Neural crest cell (in vitro differentiated cells): Measurements from ENCODE around the gene CRYL1. TPM values are rescaled to one million over a fixed set of nuclear protein-coding genes. Genes with fewer than 3 reads are reported as not detected.

Experiments used
- DNase-seq: peaks from one replicate; pipeline ENCODE4 v3.0.0; 2021; ENCODE audit warnings: low read depth, mixed read lengths, low spot score
- H3K27ac Mint-ChIP-seq: one replicate; pipeline ENCODE4 v1.8.0; 2021; ENCODE audit warnings: mild to moderate bottlenecking, mixed read lengths; ENCODE audit not compliant: unreplicated experiment
- H3K27me3 Mint-ChIP-seq: 2 replicates; pipeline ENCODE4 v1.8.0; 2021; ENCODE audit warnings: low read depth, mild to moderate bottlenecking, mixed read lengths
- H3K36me3 Mint-ChIP-seq: 2 replicates; pipeline ENCODE4 v1.8.0; 2021; ENCODE audit warnings: low read depth, mild to moderate bottlenecking, mixed read lengths
- H3K4me1 Mint-ChIP-seq: 2 replicates; pipeline ENCODE4 v1.8.0; 2021; ENCODE audit warnings: mixed read lengths
- H3K4me3 Mint-ChIP-seq: one replicate; pipeline ENCODE4 v1.8.0; 2021; ENCODE audit warnings: mild to moderate bottlenecking, mixed read lengths
- H3K9me3 Mint-ChIP-seq: 2 replicates; pipeline ENCODE4 v1.8.0; 2021; ENCODE audit warnings: mixed read lengths
- total RNA-seq: library from RNA; stranded (reverse); gene quantifications from 2 replicates; pipeline ENCODE4 v1.2.1, GENCODE V29; 2021
- TF ChIP-seq, protein P1 (sequence below): fragments of 200-600 bp; sonication (generic); conservative IDR thresholded peaks from 2 replicates; pipeline ENCODE4 v1.5.0; 2021; ENCODE audit warnings: antibody characterized with exemption, mild to moderate bottlenecking

Gene CRYL1
- total RNA-seq, 1 donor from 2014 or later: 19.9 TPM

DNA sequence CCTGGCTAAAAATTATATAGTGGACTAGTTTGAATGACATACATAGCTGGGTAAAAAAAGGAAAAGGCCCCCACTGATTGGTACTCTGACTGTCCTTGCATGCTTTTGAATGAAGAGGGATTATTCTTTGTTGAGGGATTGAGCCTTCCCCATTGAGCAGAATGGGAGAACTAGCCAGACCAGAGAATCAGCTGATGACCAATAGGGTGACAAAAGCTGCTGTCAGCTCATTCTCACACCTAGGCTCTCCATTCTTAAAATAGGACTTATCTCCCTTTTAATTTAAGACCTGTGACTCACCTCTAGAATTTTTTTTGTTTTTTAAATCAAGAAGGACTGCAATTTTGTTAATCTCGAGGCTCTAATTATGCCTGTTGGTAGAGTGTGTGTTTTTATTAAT is 79.3 kb downstream of the CRYL1 start:
- H3K36me3 Mint-ChIP-seq: peaks cover 14% of the 10 kb centered on the region
- H3K4me1 Mint-ChIP-seq: peaks cover 18% of the 10 kb centered on the region
- no peak for DNase-seq
- no peak overlapping the region for H3K27ac Mint-ChIP-seq
- TF ChIP-seq, protein P1, sequence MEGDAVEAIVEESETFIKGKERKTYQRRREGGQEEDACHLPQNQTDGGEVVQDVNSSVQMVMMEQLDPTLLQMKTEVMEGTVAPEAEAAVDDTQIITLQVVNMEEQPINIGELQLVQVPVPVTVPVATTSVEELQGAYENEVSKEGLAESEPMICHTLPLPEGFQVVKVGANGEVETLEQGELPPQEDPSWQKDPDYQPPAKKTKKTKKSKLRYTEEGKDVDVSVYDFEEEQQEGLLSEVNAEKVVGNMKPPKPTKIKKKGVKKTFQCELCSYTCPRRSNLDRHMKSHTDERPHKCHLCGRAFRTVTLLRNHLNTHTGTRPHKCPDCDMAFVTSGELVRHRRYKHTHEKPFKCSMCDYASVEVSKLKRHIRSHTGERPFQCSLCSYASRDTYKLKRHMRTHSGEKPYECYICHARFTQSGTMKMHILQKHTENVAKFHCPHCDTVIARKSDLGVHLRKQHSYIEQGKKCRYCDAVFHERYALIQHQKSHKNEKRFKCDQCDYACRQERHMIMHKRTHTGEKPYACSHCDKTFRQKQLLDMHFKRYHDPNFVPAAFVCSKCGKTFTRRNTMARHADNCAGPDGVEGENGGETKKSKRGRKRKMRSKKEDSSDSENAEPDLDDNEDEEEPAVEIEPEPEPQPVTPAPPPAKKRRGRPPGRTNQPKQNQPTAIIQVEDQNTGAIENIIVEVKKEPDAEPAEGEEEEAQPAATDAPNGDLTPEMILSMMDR: no peak
- H3K4me3 Mint-ChIP-seq: no peak overlapping the region
- H3K27me3 Mint-ChIP-seq: no peaks in the 10 kb centered on the region
- peaks cover 13% of the 10 kb centered on the region for H3K9me3 Mint-ChIP-seq

DNA sequence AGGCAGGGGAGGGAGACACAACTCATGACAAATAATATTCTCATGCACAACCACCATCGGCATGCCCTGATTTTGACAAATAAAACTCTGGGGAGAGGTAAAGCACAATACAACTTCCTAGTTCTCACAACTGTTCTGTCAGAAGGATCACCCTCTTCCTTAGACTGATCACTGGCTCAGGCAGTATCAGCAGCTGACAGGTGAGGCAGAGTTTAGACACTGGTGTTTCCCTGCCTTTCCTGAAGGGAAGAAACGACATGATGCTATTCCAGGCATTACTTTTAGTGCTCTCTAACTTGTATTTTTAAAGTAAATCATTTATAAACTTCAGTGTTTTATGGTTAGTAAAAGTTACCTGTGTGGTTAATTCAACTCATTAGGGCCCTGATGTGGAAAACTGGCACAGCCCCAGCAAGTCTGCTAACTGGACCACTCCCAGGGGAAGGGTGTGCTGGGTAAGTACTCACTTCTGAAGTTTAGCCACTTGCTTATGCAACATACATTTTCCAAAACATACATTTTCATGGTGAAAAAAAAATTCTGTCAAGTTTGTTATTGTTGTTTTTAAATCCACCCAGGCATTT is 82.8 kb downstream of the CRYL1 start:
- Mint-ChIP-seq H3K9me3 (peaks cover 5% of the 10 kb centered on the region), H3K36me3 (peaks cover 10% of the 10 kb centered on the region), H3K27me3 (no peaks in the 10 kb centered on the region), H3K27ac (peak overlapping the region; percentile 75), H3K4me1 (peaks cover 41% of the 10 kb centered on the region), H3K4me3 (peak overlapping the region; percentile 35)
- DNase-seq: no peak
- TF ChIP-seq, protein P1: no peak

DNA sequence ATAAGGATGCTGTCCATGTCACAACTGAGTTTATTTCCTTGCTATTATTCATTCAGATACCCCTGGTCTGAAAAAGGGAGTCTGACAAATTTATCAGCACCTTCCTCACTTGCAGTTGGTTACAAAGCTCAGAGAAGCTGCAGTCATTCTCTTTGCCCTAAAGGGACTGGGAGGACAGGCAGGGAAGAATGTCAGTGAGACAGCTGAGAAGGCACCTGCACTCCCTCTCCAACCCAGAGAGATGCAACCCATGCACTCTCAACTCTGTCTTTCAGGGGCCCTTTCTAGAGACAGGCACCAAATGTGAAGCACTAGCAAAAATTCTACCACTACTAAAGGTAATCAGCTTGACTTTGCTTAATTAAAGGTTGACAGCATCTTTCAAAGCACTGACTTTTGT is 83.3 kb downstream of the CRYL1 start:
- TF ChIP-seq, protein P1: no peak
- H3K9me3 Mint-ChIP-seq: peaks cover 5% of the 10 kb centered on the region
- H3K4me3 Mint-ChIP-seq: peak overlapping the region; percentile 22
- H3K27me3 Mint-ChIP-seq: no peaks in the 10 kb centered on the region
- peak overlapping the region; percentile 75 for H3K27ac Mint-ChIP-seq
- H3K36me3 Mint-ChIP-seq: peaks cover 10% of the 10 kb centered on the region
- peaks cover 41% of the 10 kb centered on the region for H3K4me1 Mint-ChIP-seq
- DNase-seq: no peak

DNA sequence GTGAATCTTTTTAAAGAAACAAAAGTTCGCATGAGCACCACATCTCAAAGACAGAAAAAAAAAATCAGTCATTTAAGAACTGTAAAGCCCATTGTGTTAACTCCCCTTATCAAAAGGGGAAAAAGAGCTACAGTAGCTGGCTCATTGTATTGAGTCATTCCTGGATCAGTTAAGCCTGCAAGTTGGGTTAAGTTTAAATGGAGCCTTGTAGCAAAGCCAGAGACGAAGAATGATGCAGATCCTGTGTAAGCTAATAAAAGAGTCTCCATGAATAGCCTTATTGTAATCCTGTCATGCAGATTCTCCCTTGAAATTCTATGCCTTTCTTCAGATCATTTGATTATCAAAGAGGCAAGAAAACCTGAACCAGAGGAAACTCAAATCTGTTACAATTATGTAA is 83.8 kb downstream of the CRYL1 start:
- Mint-ChIP-seq H3K36me3 (peaks cover 10% of the 10 kb centered on the region), H3K27me3 (no peaks in the 10 kb centered on the region), H3K9me3 (peaks cover 5% of the 10 kb centered on the region), H3K4me3 (peak overlapping the region; percentile 22), H3K27ac (peak overlapping the region; percentile 75), H3K4me1 (peaks cover 41% of the 10 kb centered on the region)
- no peak for DNase-seq
- TF ChIP-seq, protein P1: no peak

DNA sequence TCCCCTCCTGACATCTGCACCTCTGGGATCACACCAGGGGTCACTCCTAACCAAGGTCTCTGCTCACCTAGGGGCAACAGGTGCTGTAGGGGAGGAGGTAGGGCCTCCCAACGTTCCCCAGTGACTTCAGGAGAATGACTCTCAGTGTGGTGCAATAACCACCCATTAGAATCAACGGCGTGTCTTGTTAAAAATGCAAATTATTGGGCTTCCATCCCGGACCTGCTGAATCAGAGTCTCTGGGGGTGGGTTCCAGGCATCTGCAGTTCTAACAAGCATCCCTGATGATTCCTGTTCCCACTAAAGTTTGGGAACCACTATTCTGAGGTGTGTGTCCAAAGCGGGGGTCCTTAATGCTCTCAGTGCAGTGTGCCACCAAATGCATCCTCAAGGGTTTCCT is 84.6 kb downstream of the CRYL1 start:
- no peak for DNase-seq
- peaks cover 41% of the 10 kb centered on the region for H3K4me1 Mint-ChIP-seq
- H3K36me3 Mint-ChIP-seq: peaks cover 10% of the 10 kb centered on the region
- H3K27me3 Mint-ChIP-seq: no peaks in the 10 kb centered on the region
- H3K9me3 Mint-ChIP-seq: peaks cover 5% of the 10 kb centered on the region
- TF ChIP-seq, protein P1: no peak
- H3K27ac Mint-ChIP-seq: no peak overlapping the region
- no peak overlapping the region for H3K4me3 Mint-ChIP-seq
